Astrocyte of the cerebellum (primary cell): ENCODE measurements around the gene KRTDAP.

ENCODE experiments used
- DNase-seq: peaks from one replicate; pipeline ENCODE4 v3.0.0-alpha.2; 2011; ENCODE audit warnings: low read depth
- H3K4me3 ChIP-seq: 2 replicates; pipeline ENCODE4 v1.5.1; 2011; ENCODE audit warnings: mild to moderate bottlenecking, low read depth, low read length, moderate library complexity
- in situ Hi-C: cut with HindIII; loops from 2 replicates; pipeline ENCODE4 v1.10.0; 2017; ENCODE audit warnings: low sequenced_read_pairs
- TF ChIP-seq, protein P1 (sequence below): IDR thresholded peaks from 2 replicates; pipeline ENCODE4 v1.5.1; 2012; ENCODE audit warnings: low read length, low read depth, moderate library complexity, mild to moderate bottlenecking; ENCODE audit errors: missing control alignments

Gene KRTDAP

DNA sequence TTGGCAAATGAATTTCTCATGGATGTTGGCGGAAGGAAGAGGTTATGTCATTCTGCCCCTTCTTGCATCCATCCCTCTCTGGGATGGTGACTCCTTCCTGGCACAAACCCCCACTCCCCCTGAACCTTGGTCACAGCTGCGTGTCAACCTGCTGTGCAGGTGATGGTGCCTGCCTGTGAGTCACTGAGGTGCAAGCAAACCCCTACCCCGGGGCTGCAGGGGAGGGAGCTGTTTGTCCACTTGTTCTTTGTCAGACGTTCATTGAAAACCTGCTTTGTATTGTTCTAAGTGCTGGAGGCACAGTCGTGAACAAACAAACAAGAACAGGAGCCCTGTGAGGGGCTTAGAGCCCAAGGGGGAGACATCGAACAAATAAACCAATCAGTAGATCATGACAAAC lies 41.0 kb upstream of the KRTDAP start:
- in situ Hi-C loops = no loop called here
- H3K4me3 ChIP-seq = no peak overlapping the region
- TF ChIP-seq, protein P1, sequence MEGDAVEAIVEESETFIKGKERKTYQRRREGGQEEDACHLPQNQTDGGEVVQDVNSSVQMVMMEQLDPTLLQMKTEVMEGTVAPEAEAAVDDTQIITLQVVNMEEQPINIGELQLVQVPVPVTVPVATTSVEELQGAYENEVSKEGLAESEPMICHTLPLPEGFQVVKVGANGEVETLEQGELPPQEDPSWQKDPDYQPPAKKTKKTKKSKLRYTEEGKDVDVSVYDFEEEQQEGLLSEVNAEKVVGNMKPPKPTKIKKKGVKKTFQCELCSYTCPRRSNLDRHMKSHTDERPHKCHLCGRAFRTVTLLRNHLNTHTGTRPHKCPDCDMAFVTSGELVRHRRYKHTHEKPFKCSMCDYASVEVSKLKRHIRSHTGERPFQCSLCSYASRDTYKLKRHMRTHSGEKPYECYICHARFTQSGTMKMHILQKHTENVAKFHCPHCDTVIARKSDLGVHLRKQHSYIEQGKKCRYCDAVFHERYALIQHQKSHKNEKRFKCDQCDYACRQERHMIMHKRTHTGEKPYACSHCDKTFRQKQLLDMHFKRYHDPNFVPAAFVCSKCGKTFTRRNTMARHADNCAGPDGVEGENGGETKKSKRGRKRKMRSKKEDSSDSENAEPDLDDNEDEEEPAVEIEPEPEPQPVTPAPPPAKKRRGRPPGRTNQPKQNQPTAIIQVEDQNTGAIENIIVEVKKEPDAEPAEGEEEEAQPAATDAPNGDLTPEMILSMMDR = no peak
- DNase-seq = no peak

DNA sequence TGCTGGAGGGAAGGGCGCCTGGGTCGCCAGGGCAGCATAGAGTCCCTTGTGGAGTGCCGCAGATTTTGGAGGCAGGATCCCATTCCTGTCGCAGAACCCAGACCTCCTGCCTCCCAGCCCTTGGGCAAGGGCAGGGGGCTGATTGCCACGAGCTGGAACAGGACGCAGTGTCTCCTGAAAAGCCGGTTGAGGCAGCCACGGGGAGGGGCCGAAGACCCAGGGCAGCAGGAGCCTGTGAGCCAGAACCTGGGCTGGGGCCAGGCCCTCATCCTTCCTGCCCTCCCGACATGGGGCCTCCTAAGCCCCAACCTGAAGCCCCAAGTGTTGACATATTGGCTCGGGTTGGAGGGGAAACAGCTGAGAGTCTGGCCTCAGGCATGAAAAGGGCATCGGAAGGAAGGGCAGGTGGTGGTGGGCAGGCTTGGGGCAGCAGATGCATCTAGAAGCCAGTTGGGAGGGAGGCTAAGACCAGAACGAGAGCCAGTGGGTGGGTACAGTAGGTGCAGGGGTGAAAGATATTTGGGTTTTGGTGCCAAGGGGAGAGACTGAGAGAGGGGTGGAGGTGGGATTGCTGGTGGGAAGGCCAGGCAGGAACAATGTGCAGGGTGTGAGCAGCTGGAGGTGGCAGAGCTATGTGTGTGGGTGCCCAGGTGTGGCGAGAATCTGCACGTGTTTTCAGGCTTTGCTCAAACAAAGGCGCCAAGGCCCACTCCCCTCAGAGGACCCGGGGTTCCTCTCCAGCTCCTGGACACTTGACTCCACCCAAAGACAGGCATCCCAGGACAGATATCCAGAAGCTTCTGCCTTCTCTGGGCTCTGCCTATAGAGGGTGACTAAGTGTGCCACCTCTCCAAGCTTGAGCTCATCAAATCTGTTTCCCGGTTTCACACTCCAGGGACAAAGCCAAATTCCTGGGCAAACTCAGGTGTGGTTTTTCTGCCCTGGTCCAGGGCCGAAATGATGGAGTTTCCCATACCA lies 39.3 kb upstream of the KRTDAP start:
- in situ Hi-C loops = no loop called here
- no peak overlapping the region for H3K4me3 ChIP-seq
- TF ChIP-seq, protein P1 = no peak
- DNase-seq = no peak

DNA sequence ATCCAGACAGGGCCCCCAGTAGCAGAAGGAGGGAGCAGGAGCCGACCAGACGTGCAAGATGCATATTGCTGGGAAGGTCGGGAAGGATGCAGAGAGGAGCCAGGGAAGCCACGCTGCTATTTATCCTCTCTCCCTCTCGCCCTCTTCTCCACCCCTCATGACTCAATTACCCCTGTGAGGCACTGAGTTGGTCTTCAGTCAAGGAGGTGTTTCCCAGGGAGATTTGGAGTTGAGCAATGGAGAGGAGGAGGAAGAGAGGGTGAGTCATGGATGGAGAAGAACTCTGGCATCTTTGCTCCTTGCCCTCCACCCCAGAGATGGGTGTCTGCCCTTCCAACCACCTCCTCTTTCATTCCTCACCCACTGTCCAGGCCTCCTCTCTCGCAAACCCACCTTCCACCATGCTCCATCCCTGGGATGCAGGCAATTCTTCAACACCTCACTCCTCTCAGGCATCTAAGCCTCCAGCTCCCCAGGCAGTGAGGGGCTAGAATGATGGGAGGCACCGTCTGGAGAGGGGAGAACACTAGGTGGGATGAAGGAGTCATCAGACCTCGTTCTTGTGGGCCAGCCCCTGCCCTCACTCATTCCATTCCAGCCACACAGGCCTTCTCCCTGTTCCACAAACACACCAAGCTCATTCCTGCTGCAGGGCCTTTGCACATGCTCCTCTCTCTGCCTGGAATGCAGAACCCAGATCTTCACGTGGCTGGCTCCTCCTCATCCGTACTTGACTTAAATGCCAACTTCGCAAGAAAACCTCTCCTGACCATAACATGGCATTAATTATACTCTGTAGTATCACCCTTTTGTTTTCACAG lies 38.2 kb upstream of the KRTDAP start, which contains the start of gene SBSN:
SBSN (minus strand) TSS at position 94 of the 821 bp plus-strand sequence; CDS start at position 64, 30 bp downstream.
- in situ Hi-C loops = no loop called here
- TF ChIP-seq, protein P1 = no peak
- DNase-seq = no peak
- no peak within 1 kb of the TSS for H3K4me3 ChIP-seq

DNA sequence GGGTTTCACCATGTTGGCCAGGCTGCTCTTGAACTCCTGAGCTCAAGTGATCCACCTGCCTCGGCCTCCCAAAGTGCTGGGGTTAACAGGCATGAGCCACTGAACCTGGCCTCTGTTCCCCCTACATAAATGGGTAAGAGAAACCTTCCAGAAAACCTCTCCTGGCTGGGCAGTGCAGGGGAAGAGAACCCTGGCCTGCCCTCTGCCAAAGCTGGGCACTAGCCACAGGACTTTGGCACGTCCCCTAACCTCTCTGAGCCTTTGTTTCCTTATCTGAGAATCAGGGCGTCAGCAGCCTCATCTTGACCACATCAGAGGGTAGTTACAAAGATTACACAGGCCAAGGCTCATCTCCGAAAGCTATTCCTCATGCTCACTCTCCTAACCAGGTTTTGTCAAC lies 35.6 kb upstream of the KRTDAP start:
- in situ Hi-C loops = no loop called here
- DNase-seq = no peak
- TF ChIP-seq, protein P1 = no peak
- no peak overlapping the region for H3K4me3 ChIP-seq

DNA sequence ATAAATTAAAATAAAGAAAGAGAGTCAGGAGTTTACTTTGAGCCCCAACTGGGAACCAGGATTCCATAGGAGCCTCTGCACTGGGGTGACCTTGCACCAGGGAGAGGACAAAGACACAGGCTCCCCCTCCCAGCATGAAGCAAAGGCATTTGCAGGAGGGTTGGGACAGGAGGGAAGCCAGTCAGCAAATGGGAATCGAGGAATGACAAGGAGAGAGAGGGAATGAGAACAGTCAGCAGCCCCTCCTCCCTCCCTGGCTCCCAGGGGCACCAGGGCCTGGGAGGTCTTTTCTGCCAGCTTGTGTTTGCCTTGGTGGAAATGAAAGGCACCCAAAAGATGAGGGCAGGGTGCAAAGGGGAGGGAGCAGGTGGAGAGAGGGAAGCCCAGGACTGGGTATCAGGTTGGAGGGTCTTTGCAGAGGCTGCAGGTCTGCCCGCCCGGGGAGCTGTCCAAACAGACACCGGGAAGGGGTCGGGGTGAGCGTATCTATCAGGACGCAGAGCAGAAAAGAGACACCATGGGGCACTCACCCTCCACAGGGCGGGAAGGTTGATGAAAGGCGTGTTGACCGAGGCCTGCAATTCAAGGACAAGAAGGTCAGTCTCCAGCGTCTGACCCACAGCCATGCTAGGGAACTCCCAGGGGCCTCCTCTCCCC lies 34.0 kb upstream of the KRTDAP start:
- TF ChIP-seq, protein P1 = no peak
- in situ Hi-C loops = no loop called here

DNA sequence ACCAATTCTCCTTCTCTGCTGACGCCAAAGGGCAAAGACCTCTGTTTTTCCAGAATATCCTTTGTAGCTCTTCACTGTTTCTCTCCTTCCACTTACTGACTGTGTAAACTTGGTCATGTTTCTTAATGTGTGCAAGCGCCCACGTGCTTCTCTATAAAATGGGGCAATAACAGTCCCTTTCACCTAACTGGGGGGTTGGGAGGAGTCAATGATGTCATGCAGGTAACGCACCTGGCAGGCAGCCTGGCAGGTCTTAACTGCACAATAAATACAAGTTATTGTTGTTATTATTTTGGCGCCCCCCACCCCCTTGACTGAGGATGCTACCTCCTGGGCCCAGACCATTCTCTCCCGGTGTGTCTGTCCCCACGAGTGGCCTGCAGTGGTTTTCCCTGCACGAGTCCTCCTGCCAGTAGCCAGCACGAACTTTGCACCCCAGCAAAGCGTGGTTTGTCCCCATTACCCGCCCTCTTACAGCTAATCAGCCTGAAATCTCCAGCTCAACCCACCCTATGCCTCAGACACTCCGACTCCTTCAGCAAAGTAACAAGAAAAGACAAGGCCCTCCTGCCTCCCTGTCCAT lies 32.6 kb upstream of the KRTDAP start:
- TF ChIP-seq, protein P1 = no peak
- no peak overlapping the region for H3K4me3 ChIP-seq
- DNase-seq = no peak
- in situ Hi-C loops = no loop called here

More for the DNA sequence above, 34.0 kb upstream of the KRTDAP start:
- no peak for DNase-seq
- H3K4me3 ChIP-seq = no peak overlapping the region
